HG03439 (cell line): ENCODE data around the gene RPP25.
"Not testable (repeated sequence)": the region's sequence is repeated elsewhere in the genome, so short reads cannot be mapped to it uniquely, and the experiment has no call there.

Experiments used
- ATAC-seq: cut with Tn5 transposase; IDR thresholded peaks from one replicate; pipeline ENCODE4 v1.9.1; 2021; ENCODE audit warnings: mild to moderate bottlenecking, moderate library complexity; ENCODE audit not compliant: unreplicated experiment

RPP25 gene

GRCh38 chr15:74963213-74963612, 6.6 kb upstream of the RPP25 start:
- no peak for ATAC-seq

GRCh38 chr15:74962671-74963070, 6.1 kb upstream of the RPP25 start:
- no peak for ATAC-seq

GRCh38 chr15:74962219-74962618, 5.6 kb upstream of the RPP25 start:
- no peak for ATAC-seq

GRCh38 chr15:74961616-74962015, 5.0 kb upstream of the RPP25 start:
- ATAC-seq: no peak

GRCh38 chr15:74960995-74961588, 4.5 kb upstream of the RPP25 start:
- ATAC-seq: no peak

- ATAC-seq: no peak
Observed at GRCh38 chr15:74960286-74960685, 3.7 kb upstream of the RPP25 start.

GRCh38 chr15:74959586-74959939, 3.0 kb upstream of the RPP25 start:
- no peak for ATAC-seq

GRCh38 chr15:74958908-74959585, 2.5 kb upstream of the RPP25 start:
- ATAC-seq: no peak

GRCh38 chr15:74958320-74958907, 1.8 kb upstream of the RPP25 start:
- ATAC-seq: no peak

GRCh38 chr15:74957476-74958035, 984 bp upstream of the RPP25 start:
- no peak for ATAC-seq

- peak; percentile 30 for ATAC-seq
Observed at GRCh38 chr15:74955796-74956647, 550 bp downstream of the RPP25 start.

GRCh38 chr15:74955017-74955416, 1.6 kb downstream of the RPP25 start:
- no peak for ATAC-seq

- ATAC-seq: no peak
Observed at GRCh38 chr15:74954515-74954914, 2.1 kb downstream of the RPP25 start.

- ATAC-seq: no peak
Observed at GRCh38 chr15:74951006-74951405, 5.6 kb downstream of the RPP25 start.

- ATAC-seq: no peak
Observed at GRCh38 chr15:74950078-74950908, 6.3 kb downstream of the RPP25 start.

- ATAC-seq: peak; percentile 90
Observed at GRCh38 chr15:74937590-74938371, 18.8 kb downstream of the RPP25 start, which contains the start of gene COX5A. Gene COX5A (minus strand): TSS chr15:74938073. CDS start chr15:74938014, 59 bp downstream.

GRCh38 chr15:74937272-74937589, 19.3 kb downstream of the RPP25 start:
- ATAC-seq: no peak

GRCh38 chr15:74935193-74935592, 21.4 kb downstream of the RPP25 start:
- not testable (repeated sequence) for ATAC-seq

GRCh38 chr15:74933573-74933972, 23.0 kb downstream of the RPP25 start:
- no peak for ATAC-seq

GRCh38 chr15:74928771-74929198, 27.8 kb downstream of the RPP25 start:
- ATAC-seq: no peak
